ENCODE data around the gene QSER1.
"Not testable (repeated sequence)": the region's sequence is repeated elsewhere in the genome, so short reads cannot be mapped to it uniquely, and the experiment has no call there.

The QSER1 gene

DNA sequence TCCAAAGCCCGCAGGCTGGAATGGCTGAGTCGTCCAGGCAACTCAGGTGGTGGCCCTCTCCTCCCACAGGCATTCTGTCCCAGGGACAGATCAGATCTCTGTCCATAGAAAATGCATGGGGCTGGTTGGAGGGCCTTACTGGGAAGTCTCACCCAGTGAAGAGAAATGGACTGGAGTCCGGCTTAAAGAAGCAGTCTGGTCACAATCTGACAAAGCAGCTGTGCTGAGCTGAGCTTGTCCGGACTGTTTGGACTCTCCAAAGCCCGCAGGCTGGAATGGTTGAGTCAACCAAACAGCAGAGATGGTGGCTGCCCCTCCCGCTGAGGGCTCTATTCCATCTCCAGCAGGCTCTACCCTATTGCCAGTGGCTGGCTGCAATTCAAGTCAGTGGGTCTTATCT lies 108.7 kb downstream of the QSER1 start:
- DNase-seq (ENCODE audit: low spot score), result no peak

DNA sequence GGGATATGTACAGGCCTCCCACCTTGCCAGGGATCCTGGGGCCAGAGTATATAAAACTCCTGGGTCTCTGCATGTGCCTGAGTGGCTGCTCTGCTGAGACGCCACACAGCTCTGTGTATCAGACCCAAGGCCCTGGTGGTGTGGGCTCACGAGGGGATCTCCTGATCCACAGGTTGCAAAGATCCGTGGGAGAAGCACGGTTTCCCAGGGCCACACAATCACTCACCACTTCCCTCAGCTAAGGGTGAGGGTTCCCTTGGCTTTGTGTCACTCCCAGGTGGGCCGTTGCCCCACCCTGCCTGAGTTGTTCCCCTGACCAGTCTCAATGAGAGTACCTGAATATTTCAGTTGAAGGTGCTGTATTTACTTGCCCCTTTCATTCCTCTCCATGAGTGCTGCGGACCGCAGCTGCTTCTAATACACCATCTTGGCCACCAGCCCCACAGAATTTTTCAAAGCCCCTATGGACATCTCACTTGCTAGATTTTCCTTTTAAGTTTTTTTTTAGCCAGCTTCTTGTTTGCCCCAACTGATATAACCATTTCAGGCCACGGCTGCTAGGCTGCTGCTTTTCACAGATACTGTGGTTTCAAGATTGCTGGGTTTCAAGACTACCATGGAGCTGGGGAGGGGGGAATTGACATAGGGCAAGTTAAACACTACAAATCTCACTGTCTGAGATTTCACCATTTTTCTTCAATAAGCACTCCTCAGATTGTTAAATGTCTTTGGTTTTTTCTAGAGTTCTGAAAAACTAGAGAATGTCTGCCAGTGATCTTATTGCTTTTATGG lies 109.3 kb downstream of the QSER1 start:
- no peak for DNase-seq (ENCODE audit: low spot score)

DNA sequence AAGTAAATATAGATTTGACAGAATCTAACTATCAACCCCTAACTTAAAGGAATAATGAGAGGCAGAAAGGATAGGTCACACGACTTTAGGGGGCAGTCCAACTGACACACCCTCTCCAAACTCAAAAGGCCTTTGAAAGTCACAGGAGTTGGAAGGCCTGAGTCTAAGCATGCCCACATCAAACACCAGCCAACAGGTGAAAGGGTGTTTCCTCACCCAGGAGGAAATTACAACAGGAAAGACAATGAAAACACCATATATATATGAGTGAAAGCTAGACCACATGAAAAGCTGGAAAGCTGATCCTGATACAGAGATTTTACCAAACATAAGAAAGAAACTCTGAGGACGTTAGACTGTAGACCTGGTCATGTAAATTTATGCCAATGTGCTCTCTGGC lies 112.6 kb downstream of the QSER1 start:
- no peak for DNase-seq (ENCODE audit: low spot score)

DNA sequence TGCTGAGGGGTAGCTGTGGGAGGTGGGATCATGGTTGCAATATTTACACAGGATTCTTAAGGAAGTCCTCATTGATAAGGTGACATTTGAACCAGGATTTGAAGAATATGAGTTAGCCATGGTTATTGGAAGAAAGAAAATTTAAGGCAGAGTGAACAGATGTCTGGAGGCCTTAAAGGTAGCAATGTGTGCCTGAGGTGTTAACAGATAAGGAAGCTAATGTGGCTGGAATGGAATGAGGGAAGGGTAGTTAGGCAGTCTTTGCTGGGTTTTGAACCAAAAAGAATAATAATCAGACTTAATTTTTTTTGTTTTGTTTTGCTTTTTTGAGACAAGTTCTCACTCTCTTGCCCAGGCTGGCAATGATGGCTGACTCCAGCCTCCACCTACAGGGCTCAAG lies 113.4 kb downstream of the QSER1 start:
- no peak for DNase-seq (ENCODE audit: low spot score)

DNA sequence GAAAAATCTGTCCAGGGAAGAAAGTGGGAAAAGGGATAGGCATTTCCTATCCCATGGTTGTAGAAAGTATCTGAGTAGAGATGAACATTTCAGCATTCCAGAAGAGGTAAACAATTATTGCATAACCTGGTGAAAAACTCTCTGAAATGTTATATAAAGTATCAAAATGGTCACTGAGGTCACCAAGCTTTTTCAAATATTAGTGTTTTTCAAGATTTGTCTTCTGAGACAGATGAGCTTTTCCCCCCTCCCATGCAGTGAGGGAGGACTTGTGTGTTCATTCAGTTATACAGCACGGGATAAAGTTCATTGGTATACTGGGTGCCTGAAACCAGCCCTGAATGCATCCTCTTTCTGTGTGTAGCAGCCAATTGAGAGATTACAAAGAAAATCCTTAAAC lies 121.1 kb downstream of the QSER1 start:
- no peak for DNase-seq (ENCODE audit: low spot score)

DNA sequence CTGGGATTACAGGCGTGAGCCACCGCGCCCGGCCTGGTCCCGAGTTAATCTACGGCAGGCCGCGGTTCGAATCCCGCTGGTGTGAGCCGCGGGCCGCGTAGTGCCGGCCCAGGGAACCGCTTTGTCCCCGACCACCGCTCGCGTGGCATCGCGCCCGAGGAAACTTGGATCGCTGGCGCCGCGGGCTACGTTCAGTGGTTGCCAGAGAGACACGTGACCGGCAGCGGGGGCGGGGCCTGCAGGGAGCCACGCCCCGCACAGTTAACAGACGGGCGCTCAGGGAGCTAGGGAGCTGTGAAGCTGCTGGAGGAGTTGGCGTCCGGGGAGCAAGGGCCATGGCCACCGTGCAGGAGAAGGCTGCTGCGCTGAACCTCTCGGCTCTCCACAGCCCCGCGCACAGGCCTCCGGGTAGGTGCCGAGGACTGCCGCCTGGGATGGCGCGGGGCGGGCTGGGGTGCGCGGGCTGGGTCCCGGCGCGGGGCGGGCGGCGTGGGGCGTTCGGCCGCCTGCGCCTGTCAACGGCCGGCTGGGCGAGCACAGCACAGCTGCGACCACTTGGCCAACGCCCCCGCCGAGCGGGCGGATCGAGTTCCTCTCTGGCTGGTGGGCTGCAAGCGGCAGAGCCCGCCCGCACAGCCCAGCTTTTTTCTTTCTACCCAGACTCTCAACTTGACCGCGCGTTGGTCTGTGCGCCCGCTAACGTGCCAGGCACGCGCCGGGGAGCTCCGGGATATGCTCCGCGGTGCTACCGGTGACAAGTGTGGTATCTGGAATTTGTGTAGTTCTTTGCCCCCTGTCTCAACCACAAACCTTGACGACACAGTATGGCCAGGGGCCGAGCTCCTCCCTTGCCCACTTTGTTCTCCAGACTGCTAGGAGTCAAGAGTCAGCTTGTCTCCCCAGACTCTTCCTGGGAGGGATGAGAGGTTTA lies 123.3 kb downstream of the QSER1 start, which contains the start of gene DEPDC7:
Gene DEPDC7, plus strand, starts transcription at position 258 of the 931 bp plus-strand sequence. Its CDS starts 78 bp downstream, at position 336.
- peak; percentile 92 for DNase-seq (ENCODE audit: low spot score)

DNA sequence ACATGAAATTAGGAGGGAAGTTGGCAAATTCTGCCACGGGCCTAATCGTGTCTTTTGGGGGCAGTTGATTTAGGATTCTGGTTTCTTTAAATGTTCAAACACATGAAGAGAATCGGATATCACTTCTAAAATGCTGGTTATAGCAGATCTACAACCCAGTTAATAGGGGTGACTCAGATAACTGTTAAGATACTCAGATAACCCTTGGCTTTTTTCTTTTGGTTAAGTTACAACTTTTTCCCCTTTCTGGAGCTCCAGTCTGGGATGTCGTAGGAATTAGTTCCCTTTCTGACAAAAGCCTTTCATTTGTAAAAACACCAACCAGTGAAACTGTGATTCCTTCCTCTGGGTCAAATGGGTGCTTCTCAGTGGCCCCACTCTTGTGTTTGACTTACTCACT lies 124.0 kb downstream of the QSER1 start:
- no peak for DNase-seq (ENCODE audit: low spot score)

DNA sequence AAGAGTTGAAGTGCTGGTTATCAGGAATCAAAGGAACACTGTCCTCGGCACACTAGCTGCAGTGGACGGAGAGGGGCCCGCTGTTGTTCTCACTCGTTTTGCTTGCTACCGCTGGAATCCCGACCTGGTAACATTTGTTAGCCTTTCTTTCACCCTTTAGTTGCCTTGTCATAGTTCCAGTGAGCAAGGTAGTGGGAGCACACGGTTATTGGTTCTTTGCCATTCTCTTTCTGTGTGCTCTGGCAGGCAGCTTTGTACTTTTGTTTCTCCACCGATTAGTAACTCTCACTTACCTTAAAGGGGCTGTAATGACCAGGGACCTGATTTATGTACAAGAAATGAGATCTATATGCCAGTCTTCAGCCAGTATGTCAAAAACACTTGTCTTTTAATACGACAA lies 124.9 kb downstream of the QSER1 start:
- no peak for DNase-seq (ENCODE audit: low spot score)

DNA sequence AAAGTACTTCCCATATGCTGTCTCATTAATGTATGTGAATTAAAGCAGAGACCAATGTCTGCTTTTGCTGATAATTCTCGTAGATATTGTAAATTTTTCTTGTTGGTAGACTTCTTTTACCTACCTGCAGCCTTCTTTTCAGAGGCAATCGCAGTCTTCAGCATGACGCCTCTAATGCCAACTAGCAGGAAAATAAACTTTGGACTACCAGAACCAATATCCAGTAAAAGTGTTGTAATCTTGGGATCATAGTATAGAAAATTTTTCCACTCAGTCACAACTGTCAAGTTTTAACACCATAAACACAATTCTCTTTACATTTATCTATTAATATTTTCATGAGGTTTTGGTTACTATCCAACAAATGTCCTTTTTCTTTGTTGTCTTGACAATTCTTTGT lies 125.4 kb downstream of the QSER1 start:
- DNase-seq (ENCODE audit: low spot score), result no peak

DNA sequence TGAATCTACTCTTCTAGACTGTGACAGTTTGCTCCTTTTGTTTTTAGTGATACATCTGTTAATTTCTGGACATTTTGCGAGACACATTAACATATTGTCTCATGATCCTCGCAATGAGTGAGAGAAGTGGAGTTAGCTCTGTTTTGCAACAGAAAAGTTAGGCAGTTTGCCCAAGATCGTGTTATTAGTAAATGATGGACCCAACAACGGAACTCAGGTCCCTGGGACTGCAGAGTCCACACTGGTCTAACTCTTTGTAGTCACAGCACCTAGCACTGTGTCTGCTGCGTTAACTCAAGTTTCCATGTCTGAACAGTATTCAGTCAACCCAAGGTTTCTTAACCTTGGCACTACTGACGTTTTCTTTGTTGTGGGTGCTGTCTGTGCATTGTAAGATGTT lies 126.2 kb downstream of the QSER1 start:
- no peak for DNase-seq (ENCODE audit: low spot score)

DNA sequence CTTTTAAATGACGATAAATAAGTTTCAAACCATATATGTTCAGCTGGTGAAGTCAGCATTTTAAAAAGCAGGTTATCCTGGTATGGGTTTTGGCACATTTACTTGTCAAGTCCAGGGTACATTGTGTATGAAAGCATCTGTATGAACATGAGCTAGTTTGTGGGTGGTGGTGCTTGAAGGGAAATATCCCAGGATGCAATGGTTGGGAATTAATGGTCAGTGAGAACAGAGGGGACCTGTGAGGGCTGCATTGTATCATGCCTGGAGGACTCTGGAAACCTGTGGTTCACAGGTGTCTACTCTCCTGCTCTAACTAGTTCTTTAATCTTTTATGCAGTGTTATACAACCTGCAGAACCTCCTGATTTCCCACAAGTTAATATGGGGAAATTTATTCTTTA lies 128.9 kb downstream of the QSER1 start:
- no peak for DNase-seq (ENCODE audit: low spot score)

DNA sequence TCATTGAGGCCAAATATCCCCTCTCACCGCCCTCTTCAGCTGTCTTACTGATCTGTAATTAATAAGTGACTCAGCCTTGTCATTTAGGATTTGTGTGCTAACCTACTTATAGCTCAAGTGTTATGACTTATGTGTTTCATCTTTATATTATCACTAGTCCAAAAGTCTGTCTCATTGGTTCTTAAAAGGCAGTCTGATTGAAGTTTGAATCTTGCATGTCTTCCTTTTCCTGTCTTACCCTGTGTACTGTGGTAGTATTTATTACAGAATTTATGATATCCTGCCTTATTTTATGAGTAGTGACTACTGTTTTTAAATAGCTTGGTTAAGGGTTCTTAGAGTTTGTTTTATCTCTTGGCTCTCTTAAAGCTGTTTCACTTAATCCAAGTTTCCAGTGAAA lies 129.3 kb downstream of the QSER1 start:
- DNase-seq (ENCODE audit: low spot score), result no peak

DNA sequence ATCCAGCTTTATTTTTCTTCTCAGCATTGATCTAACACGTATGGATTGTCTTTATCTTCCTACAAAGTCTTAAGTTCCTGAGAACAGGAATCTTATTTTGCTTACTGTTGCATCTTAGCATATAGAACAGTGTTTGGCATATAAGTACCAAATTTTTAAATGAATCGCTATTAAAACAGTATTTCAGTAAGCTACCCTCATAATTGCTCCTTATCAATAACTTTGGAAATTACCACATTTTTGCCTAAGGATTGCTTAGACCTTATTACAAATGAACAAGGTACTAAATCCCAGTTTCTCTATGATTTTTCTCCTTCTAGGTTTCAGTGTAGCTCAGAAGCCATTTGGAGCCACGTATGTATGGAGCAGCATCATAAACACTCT lies 132.7 kb downstream of the QSER1 start:
- no peak for DNase-seq (ENCODE audit: low spot score)

DNA sequence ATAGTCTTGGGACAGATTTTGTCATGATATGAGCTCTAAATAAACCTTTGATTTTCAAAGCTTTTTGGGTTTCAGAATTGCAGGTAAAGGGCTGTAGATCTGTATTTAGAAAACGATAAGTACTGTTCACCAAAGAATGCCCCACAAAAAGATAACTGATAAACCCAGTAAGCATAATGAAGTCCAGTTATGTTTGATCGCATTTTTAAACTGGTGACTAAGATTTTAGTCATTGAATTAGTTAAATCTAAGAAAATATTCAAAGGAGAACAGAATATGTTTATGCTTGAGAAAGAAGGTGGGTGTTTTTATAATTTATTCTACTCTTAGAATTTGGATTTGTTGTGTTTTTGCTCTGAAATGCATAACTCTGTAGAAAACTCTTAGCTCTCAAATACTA lies 134.6 kb downstream of the QSER1 start:
- no peak for DNase-seq (ENCODE audit: low spot score)

DNA sequence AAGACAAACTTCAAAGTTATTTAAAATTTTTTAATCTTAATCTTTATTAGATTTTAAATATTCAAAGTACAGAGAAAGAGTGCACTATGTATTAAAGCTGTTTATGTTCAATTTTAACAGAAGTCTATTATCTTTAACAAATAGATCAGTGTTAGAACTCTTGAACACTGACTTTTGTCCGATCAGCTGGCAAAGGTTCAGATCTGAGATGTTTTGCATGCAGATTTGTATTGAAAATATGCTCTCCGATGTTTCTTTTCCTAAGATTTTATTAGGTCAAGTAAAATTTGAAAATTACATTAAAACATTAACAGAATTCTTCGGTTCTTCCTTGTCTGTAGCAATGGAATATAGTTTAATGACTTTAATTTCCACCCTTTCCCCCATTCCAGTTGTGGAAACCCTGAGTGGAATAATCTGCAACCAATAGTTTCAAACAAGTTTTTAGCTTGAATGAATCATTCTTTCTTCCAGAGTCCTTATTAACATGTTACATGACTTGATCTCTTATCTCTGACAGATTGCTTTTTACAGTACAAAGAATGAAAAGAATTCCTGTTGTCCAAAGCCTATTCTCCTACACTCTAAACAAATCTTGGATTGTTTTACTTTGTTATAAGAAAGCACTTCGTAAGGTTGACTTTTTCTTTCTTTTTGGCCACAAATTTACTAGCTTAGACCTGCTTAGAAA lies 135.4 kb downstream of the QSER1 start:
- DNase-seq (ENCODE audit: low spot score), result no peak

DNA sequence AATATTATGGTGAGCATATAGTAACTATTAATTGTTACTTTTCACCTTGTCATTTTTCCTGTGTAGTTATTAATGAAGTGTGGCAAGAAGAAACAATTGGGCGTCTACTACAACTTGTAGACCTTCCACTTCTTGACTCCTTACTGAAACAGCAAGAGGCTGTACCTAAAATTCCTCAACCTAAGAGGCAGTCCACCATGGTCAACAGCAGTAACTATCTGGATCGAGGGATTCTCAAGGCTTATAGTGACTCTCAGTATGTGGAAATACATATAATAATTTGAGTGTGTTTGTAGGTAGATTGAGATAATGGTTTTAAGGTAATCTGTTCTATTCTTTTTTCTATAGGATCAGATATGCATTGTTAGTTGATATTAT lies 135.9 kb downstream of the QSER1 start:
- no peak for DNase-seq (ENCODE audit: low spot score)

DNA sequence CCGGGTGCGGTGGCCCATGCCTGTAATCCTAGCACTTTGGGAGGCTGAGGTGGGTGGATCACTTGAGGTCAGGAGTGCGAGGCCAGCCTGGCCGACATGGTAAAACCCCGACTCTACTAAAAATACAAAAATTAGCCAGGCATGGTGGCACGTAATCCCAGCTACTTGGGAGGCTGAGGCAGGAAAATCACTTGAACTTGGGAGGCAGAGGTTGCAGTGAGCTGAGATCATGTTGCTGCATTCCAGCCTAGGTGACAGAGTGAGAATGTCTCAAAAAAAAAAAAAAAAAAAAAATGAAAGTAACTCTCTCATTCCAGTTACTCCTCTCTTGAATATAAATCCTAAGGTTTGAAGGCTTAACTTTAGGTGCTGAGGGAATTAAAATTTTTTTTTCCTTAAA lies 136.6 kb downstream of the QSER1 start:
- DNase-seq (ENCODE audit: low spot score), result not testable (repeated sequence)
